IMR-90 (cell line): Measurements from ENCODE around the gene MYNN. TPM values are rescaled to one million over a fixed set of nuclear protein-coding genes. Genes with fewer than 3 reads are reported as not detected.

Experiments used
- ATAC-seq: fragments of 200-7000 bp; cut with Tn5 transposase; 2 replicates; pipeline ENCODE4 v1.9.1; 2020; ENCODE audit warnings: low read depth, mild to moderate bottlenecking, moderate library complexity
- BruUV-seq: library from RNA; stranded (reverse); fragments of 400-500 nt; replicated peaks from 2 replicates; lab custom pipeline; 2021; lab: Mats Ljungman, UMichigan
- CTCF ChIA-PET: fragments of 300-600 bp; formaldehyde crosslinking; extraction: SDS; loops from one replicate; lab custom pipeline; 2021; ENCODE audit warnings: antibody characterized with exemption; lab: Yijun Ruan, JAX
- POLR2A ChIA-PET: fragments of 300-600 bp; sonication (Branson Sonifier 250); formaldehyde crosslinking; loops from one replicate; lab custom pipeline; 2022; ENCODE audit warnings: antibody characterized with exemption; ENCODE audit not compliant: unreplicated experiment; lab: Charles Lee
- DNase-seq: peaks from one replicate; pipeline ENCODE4 v3.0.0; 2013
- H2AFZ ChIP-seq: replicated peaks from 2 replicates; pipeline ENCODE3; 2013; ENCODE audit warnings: low read length, mild to moderate bottlenecking; ENCODE audit not compliant: poor library complexity
- H2AK5ac ChIP-seq: 2 replicates; pipeline ENCODE4 v1.6.1; 2013; ENCODE audit warnings: low read depth, low read length, inconsistent platforms
- H2AK9ac ChIP-seq: replicated peaks from 2 replicates; pipeline ENCODE3; 2013; ENCODE audit warnings: mild to moderate bottlenecking, low read depth, low read length, moderate library complexity; ENCODE audit not compliant: poor library complexity
- H2BK120ac ChIP-seq: 2 replicates; pipeline ENCODE4 v1.6.1; 2013; ENCODE audit warnings: low read depth, low read length, inconsistent platforms
- H2BK15ac ChIP-seq: 3 replicates; pipeline ENCODE4 v1.6.1; 2013; ENCODE audit warnings: low read depth, low read length, inconsistent platforms
- H2BK20ac ChIP-seq: 2 replicates; pipeline ENCODE4 v1.6.1; 2013; ENCODE audit warnings: low read depth, mild to moderate bottlenecking, inconsistent platforms, low read length, moderate library complexity
- H2BK5ac ChIP-seq: 2 replicates; pipeline ENCODE4 v1.6.1; 2013; ENCODE audit warnings: mild to moderate bottlenecking, low read depth, low read length, inconsistent platforms; ENCODE audit not compliant: poor library complexity, severe bottlenecking
- H3K14ac ChIP-seq: replicated peaks from 2 replicates; pipeline ENCODE4 v1.6.1; 2013; ENCODE audit warnings: low read depth, low read length, inconsistent platforms
- H3K18ac ChIP-seq: 2 replicates; pipeline ENCODE4 v1.6.1; 2013; ENCODE audit warnings: low read depth, low read length, control low read depth
- H3K23ac ChIP-seq: 2 replicates; pipeline ENCODE4 v1.6.1; 2013; ENCODE audit warnings: low read depth, low read length, inconsistent platforms
- H3K27ac ChIP-seq: 2 replicates; pipeline ENCODE4 v1.5.1; 2013; ENCODE audit warnings: mild to moderate bottlenecking, control low read depth, low read length; ENCODE audit not compliant: insufficient read depth
- H3K27me3 ChIP-seq: 2 replicates; pipeline ENCODE4 v1.6.1; 2013; ENCODE audit warnings: low read length; ENCODE audit not compliant: control insufficient read depth, insufficient read depth
- H3K36me3 ChIP-seq: 2 replicates; pipeline ENCODE4 v1.6.1; 2013; ENCODE audit warnings: low read length, mixed read lengths; ENCODE audit not compliant: control insufficient read depth, insufficient read depth
- H3K4ac ChIP-seq: 2 replicates; pipeline ENCODE4 v1.6.1; 2013; ENCODE audit warnings: low read depth, low read length, inconsistent platforms
- H3K4me1 ChIP-seq: 2 replicates; pipeline ENCODE4 v1.6.1; 2013; ENCODE audit warnings: low read length, mixed read lengths; ENCODE audit not compliant: control insufficient read depth, insufficient read depth
- H3K4me2 ChIP-seq: 2 replicates; pipeline ENCODE4 v1.6.1; 2013; ENCODE audit warnings: low read depth, mild to moderate bottlenecking, control low read depth, low read length, moderate library complexity
- H3K4me3 ChIP-seq: 2 replicates; pipeline ENCODE4 v1.5.1; 2013; ENCODE audit warnings: low read depth, mild to moderate bottlenecking, control low read depth, low read length, moderate library complexity; ENCODE audit not compliant: insufficient read depth
- H3K56ac ChIP-seq: 2 replicates; pipeline ENCODE4 v1.6.1; 2013; ENCODE audit warnings: low read length, inconsistent platforms; ENCODE audit not compliant: insufficient read depth; ENCODE audit errors: extremely low read depth
- H3K79me1 ChIP-seq, 2 experiments: 2 replicates each; pipeline ENCODE4 v1.6.1; 2013; ENCODE audit warnings: low read length in 2 of 2, inconsistent platforms in 1 of 2, low read depth in 1 of 2
- H3K9ac ChIP-seq: 2 replicates; pipeline ENCODE4 v1.6.1; 2013; ENCODE audit warnings: low read depth, low read length, control low read depth
- H3K9me1 ChIP-seq: 2 replicates; pipeline ENCODE4 v1.6.1; 2013; ENCODE audit warnings: low read length, inconsistent platforms; ENCODE audit not compliant: insufficient read depth
- H3K9me3 ChIP-seq: 2 replicates; pipeline ENCODE4 v1.6.1; 2013; ENCODE audit warnings: low read length; ENCODE audit not compliant: control insufficient read depth, insufficient read depth
- H4K20me1 ChIP-seq: 2 replicates; pipeline ENCODE4 v1.6.1; 2013; ENCODE audit warnings: low read length, inconsistent platforms; ENCODE audit not compliant: insufficient read depth
- H4K5ac ChIP-seq: 2 replicates; pipeline ENCODE4 v1.6.1; 2013; ENCODE audit warnings: mild to moderate bottlenecking, low read depth, low read length, control low read depth
- H4K8ac ChIP-seq, 2 experiments: 2 replicates each; pipeline ENCODE4 v1.6.1; 2013; ENCODE audit warnings: low read depth in 2 of 2, low read length in 2 of 2, control low read depth in 1 of 2, inconsistent platforms in 1 of 2
- H4K91ac ChIP-seq: 2 replicates; pipeline ENCODE4 v1.6.1; 2013; ENCODE audit warnings: low read depth, low read length, inconsistent platforms; ENCODE audit not compliant: insufficient read depth
- CEBPB ChIP-seq: IDR thresholded peaks from 2 replicates; pipeline ENCODE4 v1.6.1; 2012; ENCODE audit warnings: low read depth, low read length, improper control_type of control experiment
- MAZ ChIP-seq: IDR thresholded peaks from 2 replicates; pipeline ENCODE4 v1.6.1; 2012; ENCODE audit warnings: low read depth, mild to moderate bottlenecking, low read length, improper control_type of control experiment, moderate library complexity, borderline replicate concordance
- POLR2A ChIP-seq: IDR thresholded peaks from 2 replicates; pipeline ENCODE4 v1.6.1; 2012; ENCODE audit warnings: mild to moderate bottlenecking, low read depth, low read length
- WGBS, 2 experiments: methylation state at CpG; one replicate each; pipeline versions ENCODE4 v1.1.5 to v1.1.7; 2013; ENCODE audit warnings: missing lambda C conversion rate in 2 of 2; ENCODE audit not compliant: insufficient read length in 1 of 2; ENCODE audit errors: extremely low coverage in 2 of 2; 5-methylcytosine and 5-hydroxymethylcytosine counted together
- dilution Hi-C: fragments of 300-500 bp; cut with HindIII; formaldehyde crosslinking; loops from one replicate; pipeline ENCODE4 v1.14.3; 2018; ENCODE audit warnings: low sequenced_read_pairs; ENCODE audit not compliant: unreplicated experiment
- in situ Hi-C: fragments of 300-500 bp; cut with MboI; formaldehyde crosslinking; loops from 3 replicates; pipeline ENCODE4 v1.14.3; 2019; ENCODE audit warnings: low sequenced_read_pairs, inconsistent platforms, mixed read lengths
- intact Hi-C: fragments of 100-400 bp; cut with micrococcal nuclease; formaldehyde crosslinking; loops from 2 replicates; pipeline ENCODE4 v1.10.0; 2022
- polyA plus RNA-seq, 3 experiments: library from polyadenylated mRNA; depleted of rRNA; stranded (reverse); fragments of >200 nt; gene quantifications; 2 replicates each; pipeline ENCODE4 v1.2.3, GENCODE V29; 2012; ENCODE audit warnings: low replicate concordance in 1 of 3
- total RNA-seq: library from RNA; depleted of rRNA; stranded (reverse); fragments of >200 nt; gene quantifications from 2 replicates; pipeline ENCODE4 v1.2.3, GENCODE V29; 2012

The MYNN gene
- total and polyA plus RNA-seq, 2 of the 4 experiments (the other 2 are of a cell fraction): 11.8 to 26.9 TPM

DNA sequence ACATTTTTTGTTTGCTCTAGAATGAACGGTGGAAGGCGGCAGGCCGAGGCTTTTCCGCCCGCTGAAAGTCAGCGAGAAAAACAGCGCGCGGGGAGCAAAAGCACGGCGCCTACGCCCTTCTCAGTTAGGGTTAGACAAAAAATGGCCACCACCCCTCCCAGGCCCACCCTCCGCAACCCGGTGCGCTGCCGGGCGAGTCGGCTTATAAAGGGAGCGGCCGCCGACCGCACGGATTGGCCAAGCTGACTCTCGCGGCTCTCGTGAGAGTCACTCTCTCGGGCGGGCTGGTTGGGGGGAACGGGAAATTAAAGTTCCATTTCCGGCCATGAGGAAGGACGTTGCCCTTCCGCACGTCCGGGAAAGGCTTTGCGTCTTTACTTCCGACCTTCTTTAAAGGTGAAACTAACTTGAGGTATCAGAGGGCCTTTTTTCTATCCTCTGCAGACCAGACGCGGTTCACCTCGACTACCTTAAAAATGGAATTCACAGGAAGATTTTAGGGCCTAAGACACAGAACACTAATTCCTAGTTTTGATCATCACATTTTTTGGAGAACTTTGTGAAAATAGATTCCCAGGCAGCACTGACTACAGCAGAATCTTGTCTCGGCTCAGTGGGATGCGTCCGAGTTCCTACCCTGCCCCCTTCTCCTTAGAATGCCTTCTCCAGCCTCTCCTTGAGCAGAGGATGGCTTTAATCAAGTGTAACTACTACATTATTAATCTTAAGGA lies 8.1 kb upstream of the MYNN start, which contains the start of gene TERC:
Gene TERC (minus strand): TSS at position 179 of the 731 bp plus-strand sequence.
- Histone ChIP-seq H3K9ac (peak within 1 kb of the TSS; percentile 92), H4K20me1 (no peaks in the 10 kb centered on the region), H3K4me1 (peaks cover 4% of the 10 kb centered on the region; the same call in 1 of the 2 replicates), H2AK5ac (peak within 1 kb of the TSS; percentile 93), H3K36me3 (no peaks in the 10 kb centered on the region), H4K5ac (peak within 1 kb of the TSS; percentile 100), H4K91ac (peak within 1 kb of the TSS; percentile 92), H3K23ac (peak within 1 kb of the TSS; percentile 95), H2BK15ac (no peak within 1 kb of the TSS), H3K27me3 (no peaks in the 10 kb centered on the region), H2BK120ac (peak within 1 kb of the TSS; percentile 57), H2BK5ac (peak within 1 kb of the TSS; percentile 80), H2BK20ac (no peak within 1 kb of the TSS; the same call in 1 of the 2 replicates), H3K9me3 (peaks cover 3% of the 10 kb centered on the region; the same call in 1 of the 2 replicates), H2AFZ (peak within 1 kb of the TSS; percentile 96), H3K27ac (peak within 1 kb of the TSS; percentile 88), H3K4ac (peak within 1 kb of the TSS; percentile 99), H3K9me1 (no peaks in the 10 kb centered on the region), H3K56ac (peak within 1 kb of the TSS; percentile 87), H4K8ac (peak within 1 kb of the TSS; percentile 84 to 98), H3K18ac (peak within 1 kb of the TSS; percentile 73), H3K4me3 (peak within 1 kb of the TSS; percentile 89), H3K4me2 (peak within 1 kb of the TSS; percentile 97), H3K14ac (peak within 1 kb of the TSS; percentile 98), H2AK9ac (peak within 1 kb of the TSS; percentile 97), H3K79me1 (no peaks in the 10 kb centered on the region)
- TF ChIP-seq POLR2A (peak; percentile 97), MAZ (peak; percentile 23; the same call in 1 of the 2 replicates), CEBPB (no peak)
- WGBS, 2 experiments: 9% methylated on average over 12 of the region's 42 CpGs; no CpG with 5 or more reads in 1 of the 2 experiments
- in situ Hi-C loops: loop anchor here (25.0 kb wide), 1 partner anchor 1678 kb away; the partner anchor contains the start of gene GOLIM4
- CTCF ChIA-PET: no interaction called here
- intact Hi-C loops: no loop called here
- dilution Hi-C loops: no loop called here
- POLR2A ChIA-PET: interaction anchor here (1.0 kb wide), 1 partner anchor 47 kb away, joined by 3 read pairs; no protein-coding TSS in a partner anchor
- peak; percentile 82 for DNase-seq
- BruUV-seq: TSS peak; percentile 91
- ATAC-seq: peak; percentile 86
